Measurements from ENCODE around the gene KCTD18.

Gene KCTD18

GRCh38 chr2:200461846-200462710, 47.8 kb downstream of the KCTD18 start:
- DNase-seq (ENCODE audit: low read depth, low spot score), result no peak
- no peak overlapping the region for H3K4me3 ChIP-seq (ENCODE audit: low read length)

- H3K4me3 ChIP-seq (ENCODE audit: low read length), result no peak overlapping the region
- DNase-seq (ENCODE audit: low read depth, low spot score), result no peak
Measured at GRCh38 chr2:200459101-200459500, 50.8 kb downstream of the KCTD18 start.

GRCh38 chr2:200456567-200456966, 53.3 kb downstream of the KCTD18 start:
- no peak overlapping the region for H3K4me3 ChIP-seq (ENCODE audit: low read length)
- DNase-seq (ENCODE audit: low read depth, low spot score), result no peak

GRCh38 chr2:200455958-200456421, 53.9 kb downstream of the KCTD18 start:
- H3K4me3 ChIP-seq (ENCODE audit: low read length), result no peak overlapping the region
- DNase-seq (ENCODE audit: low read depth, low spot score), result no peak

- no peak for DNase-seq (ENCODE audit: low read depth, low spot score)
- no peak overlapping the region for H3K4me3 ChIP-seq (ENCODE audit: low read length)
Measured at GRCh38 chr2:200454927-200455801, 54.7 kb downstream of the KCTD18 start.

GRCh38 chr2:200453853-200454534, 55.9 kb downstream of the KCTD18 start:
- no peak for DNase-seq (ENCODE audit: low read depth, low spot score)
- H3K4me3 ChIP-seq (ENCODE audit: low read length), result no peak overlapping the region

- H3K4me3 ChIP-seq (ENCODE audit: low read length), result no peak overlapping the region
Measured at GRCh38 chr2:200453142-200453852, 56.6 kb downstream of the KCTD18 start.

GRCh38 chr2:200452377-200452776, 57.5 kb downstream of the KCTD18 start:
- no peak for DNase-seq (ENCODE audit: low read depth, low spot score)
- H3K4me3 ChIP-seq (ENCODE audit: low read length), result no peak overlapping the region

More at GRCh38 chr2:200453142-200453852, 56.6 kb downstream of the KCTD18 start:
- DNase-seq (ENCODE audit: low read depth, low spot score), result no peak

- no peak for DNase-seq (ENCODE audit: low read depth, low spot score)
- H3K4me3 ChIP-seq (ENCODE audit: low read length), result no peak overlapping the region
Measured at GRCh38 chr2:200451511-200451910, 58.4 kb downstream of the KCTD18 start.

GRCh38 chr2:200450288-200450687, 59.6 kb downstream of the KCTD18 start:
- DNase-seq (ENCODE audit: low read depth, low spot score), result no peak
- no peak overlapping the region for H3K4me3 ChIP-seq (ENCODE audit: low read length)

GRCh38 chr2:200449149-200449548, 60.7 kb downstream of the KCTD18 start:
- DNase-seq (ENCODE audit: low read depth, low spot score), result no peak
- no peak overlapping the region for H3K4me3 ChIP-seq (ENCODE audit: low read length)

GRCh38 chr2:200448455-200448854, 61.4 kb downstream of the KCTD18 start:
- DNase-seq (ENCODE audit: low read depth, low spot score), result no peak
- no peak overlapping the region for H3K4me3 ChIP-seq (ENCODE audit: low read length)

- no peak overlapping the region for H3K4me3 ChIP-seq (ENCODE audit: low read length)
- no peak for DNase-seq (ENCODE audit: low read depth, low spot score)
Measured at GRCh38 chr2:200447139-200447855, 62.6 kb downstream of the KCTD18 start.

- no peak for DNase-seq (ENCODE audit: low read depth, low spot score)
- no peak overlapping the region for H3K4me3 ChIP-seq (ENCODE audit: low read length)
Measured at GRCh38 chr2:200446612-200447011, 63.3 kb downstream of the KCTD18 start.

GRCh38 chr2:200445284-200445683, 64.6 kb downstream of the KCTD18 start:
- no peak for DNase-seq (ENCODE audit: low read depth, low spot score)
- H3K4me3 ChIP-seq (ENCODE audit: low read length), result no peak overlapping the region

- no peak for DNase-seq (ENCODE audit: low read depth, low spot score)
- no peak overlapping the region for H3K4me3 ChIP-seq (ENCODE audit: low read length)
Measured at GRCh38 chr2:200444530-200444929, 65.3 kb downstream of the KCTD18 start.

GRCh38 chr2:200443916-200444315, 66.0 kb downstream of the KCTD18 start:
- no peak for DNase-seq (ENCODE audit: low read depth, low spot score)
- H3K4me3 ChIP-seq (ENCODE audit: low read length), result no peak overlapping the region

- no peak for DNase-seq (ENCODE audit: low read depth, low spot score)
- H3K4me3 ChIP-seq (ENCODE audit: low read length), result no peak overlapping the region
Measured at GRCh38 chr2:200443376-200443775, 66.5 kb downstream of the KCTD18 start.
